ENCODE measurements around the gene PAX8.

The PAX8 gene

GRCh38 chr2:113228991-113229716, 49.6 kb downstream of the PAX8 start:
- TF ChIP-seq, protein P1, sequence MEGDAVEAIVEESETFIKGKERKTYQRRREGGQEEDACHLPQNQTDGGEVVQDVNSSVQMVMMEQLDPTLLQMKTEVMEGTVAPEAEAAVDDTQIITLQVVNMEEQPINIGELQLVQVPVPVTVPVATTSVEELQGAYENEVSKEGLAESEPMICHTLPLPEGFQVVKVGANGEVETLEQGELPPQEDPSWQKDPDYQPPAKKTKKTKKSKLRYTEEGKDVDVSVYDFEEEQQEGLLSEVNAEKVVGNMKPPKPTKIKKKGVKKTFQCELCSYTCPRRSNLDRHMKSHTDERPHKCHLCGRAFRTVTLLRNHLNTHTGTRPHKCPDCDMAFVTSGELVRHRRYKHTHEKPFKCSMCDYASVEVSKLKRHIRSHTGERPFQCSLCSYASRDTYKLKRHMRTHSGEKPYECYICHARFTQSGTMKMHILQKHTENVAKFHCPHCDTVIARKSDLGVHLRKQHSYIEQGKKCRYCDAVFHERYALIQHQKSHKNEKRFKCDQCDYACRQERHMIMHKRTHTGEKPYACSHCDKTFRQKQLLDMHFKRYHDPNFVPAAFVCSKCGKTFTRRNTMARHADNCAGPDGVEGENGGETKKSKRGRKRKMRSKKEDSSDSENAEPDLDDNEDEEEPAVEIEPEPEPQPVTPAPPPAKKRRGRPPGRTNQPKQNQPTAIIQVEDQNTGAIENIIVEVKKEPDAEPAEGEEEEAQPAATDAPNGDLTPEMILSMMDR (IDR thresholded peaks at IDR 0.05), result no peak
- Histone ChIP-seq H3K27ac (no peak overlapping the region), H3K4me3 (no peak overlapping the region)
- DNase-seq (ENCODE audit: low spot score), result no peak

DNA sequence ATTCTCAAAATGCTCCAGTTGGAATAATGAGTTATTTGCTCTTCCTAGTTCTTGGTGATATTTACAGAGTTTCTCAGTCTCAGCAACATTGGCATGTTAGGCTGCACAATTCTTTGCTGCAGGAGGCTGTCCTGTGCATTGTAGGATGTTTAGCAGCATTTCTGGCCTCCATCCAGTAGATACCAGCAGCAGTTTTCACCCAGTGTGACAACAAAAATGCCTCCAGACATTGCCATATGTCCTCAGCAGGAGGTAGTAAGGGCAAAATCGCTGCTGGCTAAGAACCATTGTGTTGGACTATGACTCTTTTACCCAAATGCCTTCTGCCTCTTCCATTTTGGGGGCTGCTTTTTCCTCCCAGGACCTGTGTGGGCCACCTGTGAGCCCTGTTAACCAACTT, 50.4 kb downstream of the PAX8 start:
- H3K27ac ChIP-seq, result no peak overlapping the region
- H3K4me3 ChIP-seq, result no peak overlapping the region
- no peak for DNase-seq (ENCODE audit: low spot score)
- TF ChIP-seq, protein P1 (IDR thresholded peaks at IDR 0.05), result no peak

GRCh38 chr2:113227698-113228097, 51.0 kb downstream of the PAX8 start:
- no peak overlapping the region for H3K27ac ChIP-seq
- H3K4me3 ChIP-seq, result no peak overlapping the region
- TF ChIP-seq, protein P1 (IDR thresholded peaks at IDR 0.05), result no peak
- no peak for DNase-seq (ENCODE audit: low spot score)

- Histone ChIP-seq H3K27ac (no peak overlapping the region), H3K4me3 (no peak overlapping the region)
- DNase-seq (ENCODE audit: low spot score), result no peak
- TF ChIP-seq, protein P1 (IDR thresholded peaks at IDR 0.05), result no peak
These were observed 51.4 kb downstream of the PAX8 start for GRCh38 chr2:113227290-113227689.

- H3K4me3 ChIP-seq, result no peak overlapping the region
- TF ChIP-seq, protein P1 (IDR thresholded peaks at IDR 0.05), result no peak
- H3K27ac ChIP-seq, result no peak overlapping the region
- DNase-seq (ENCODE audit: low spot score), result no peak
These were observed 52.3 kb downstream of the PAX8 start for GRCh38 chr2:113226462-113226861.

GRCh38 chr2:113225263-113226259, 53.2 kb downstream of the PAX8 start:
- TF ChIP-seq, protein P1 (IDR thresholded peaks at IDR 0.05), result no peak
- Histone ChIP-seq H3K27ac (peak overlapping the region in 1 of 2 donors; percentile 49), H3K4me3 (no peak overlapping the region)
- DNase-seq (ENCODE audit: low spot score), result no peak

Measured in coronary artery (tissue), 2 donors.